GOT3 (cell line): ENCODE measurements around the gene POLR2I.
"Not testable (repeated sequence)": the region's sequence is repeated elsewhere in the genome, so short reads cannot be mapped to it uniquely, and the experiment has no call there.

ENCODE experiments used
- DNase-seq: peaks from one replicate; lab custom pipeline; 2025; ENCODE audit warnings: mixed read lengths; lab: John Stamatoyannopoulos, UW

POLR2I gene

DNA sequence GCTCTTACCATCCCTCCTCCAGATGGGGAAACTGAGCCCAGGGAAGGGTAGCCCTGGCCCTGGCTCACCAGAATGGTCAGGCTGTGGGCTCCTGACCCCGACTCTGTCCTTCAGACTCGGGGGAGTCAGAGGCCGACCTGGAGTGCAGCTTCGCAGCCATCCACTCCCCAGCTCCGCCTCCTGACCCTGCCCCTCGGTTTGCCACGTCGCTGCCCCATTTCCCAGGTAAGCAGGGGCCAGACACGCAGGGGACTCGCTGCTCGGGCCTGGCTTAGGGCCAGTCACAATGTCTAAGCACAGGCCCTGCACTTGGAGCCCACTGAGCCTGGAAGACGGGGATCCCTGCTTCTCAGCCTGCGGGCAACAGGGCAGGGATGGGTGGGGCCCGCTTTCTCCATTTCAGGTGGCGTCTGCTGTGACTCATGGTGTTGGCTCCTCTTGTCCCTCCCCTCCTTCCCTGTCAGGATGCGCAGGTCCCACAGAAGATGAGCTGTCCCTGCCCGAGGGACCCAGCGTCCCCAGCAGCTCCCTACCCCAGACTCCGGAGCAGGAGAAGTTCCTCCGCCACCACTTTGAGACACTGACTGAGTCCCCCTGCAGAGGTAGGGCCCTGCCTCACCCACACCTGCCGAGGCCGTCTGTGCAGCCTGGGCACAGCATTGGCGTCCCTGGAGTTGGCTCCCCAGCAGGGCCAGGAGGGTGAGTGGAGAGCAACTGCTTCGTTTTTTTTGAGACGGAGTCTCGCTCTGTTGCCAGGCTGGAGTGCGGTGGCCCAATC, 12.9 kb downstream of the POLR2I start:
- no peak for DNase-seq

GRCh38 chr19:36100476-36100875, 14.2 kb downstream of the POLR2I start:
- no peak for DNase-seq

GRCh38 chr19:36099166-36099785, 15.4 kb downstream of the POLR2I start:
- DNase-seq: no peak

GRCh38 chr19:36097036-36097435, 17.6 kb downstream of the POLR2I start:
- DNase-seq: no peak

GRCh38 chr19:36093687-36094086, 21.0 kb downstream of the POLR2I start:
- DNase-seq: no peak

- no peak for DNase-seq
Observed at GRCh38 chr19:36093146-36093662, 21.5 kb downstream of the POLR2I start.

GRCh38 chr19:36092566-36092965, 22.1 kb downstream of the POLR2I start:
- no peak for DNase-seq

DNA sequence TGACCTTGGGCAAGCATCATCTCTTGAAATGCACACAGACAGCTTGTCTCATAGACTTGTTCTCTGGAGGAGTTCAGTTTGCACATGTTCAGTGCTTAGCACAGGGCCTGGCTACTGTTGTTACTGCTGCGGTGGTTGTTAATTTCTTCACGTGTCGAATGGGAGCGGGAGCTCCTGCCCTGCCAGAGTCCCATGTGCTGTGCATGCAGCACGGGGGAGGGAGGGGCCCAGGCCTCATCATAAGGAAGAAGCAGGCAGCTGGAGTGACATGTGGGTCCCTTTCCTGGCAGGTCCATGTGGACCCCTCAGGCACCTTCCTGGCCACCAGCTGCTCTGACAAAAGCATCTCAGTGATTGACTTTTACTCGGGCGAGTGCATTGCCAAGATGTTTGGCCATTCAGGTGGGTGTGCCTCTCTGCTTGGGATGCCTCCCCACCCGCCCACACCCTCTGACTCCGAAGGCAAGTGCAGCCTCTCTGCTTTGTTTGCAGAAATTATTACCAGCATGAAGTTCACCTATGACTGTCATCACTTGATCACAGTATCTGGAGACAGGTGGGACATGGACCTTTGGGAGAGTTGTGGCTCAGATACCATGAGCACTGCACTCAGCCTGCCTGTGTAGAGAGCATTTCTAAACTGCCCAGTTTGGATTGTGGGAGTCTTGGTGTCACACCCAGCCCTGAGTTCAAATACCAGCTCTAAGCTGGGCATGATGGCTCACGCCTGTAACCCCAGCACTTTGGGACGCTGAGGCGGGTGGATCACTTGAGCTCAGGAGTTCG, 23.6 kb downstream of the POLR2I start:
- DNase-seq: no peak

GRCh38 chr19:36089847-36090246, 24.8 kb downstream of the POLR2I start:
- no peak for DNase-seq

- no peak for DNase-seq
Observed at GRCh38 chr19:36086326-36086725, 28.3 kb downstream of the POLR2I start.

- DNase-seq: no peak
Observed at GRCh38 chr19:36084231-36085009, 30.3 kb downstream of the POLR2I start.

GRCh38 chr19:36082916-36083315, 31.8 kb downstream of the POLR2I start:
- no peak for DNase-seq

GRCh38 chr19:36081894-36082293, 32.8 kb downstream of the POLR2I start:
- DNase-seq: no peak

DNA sequence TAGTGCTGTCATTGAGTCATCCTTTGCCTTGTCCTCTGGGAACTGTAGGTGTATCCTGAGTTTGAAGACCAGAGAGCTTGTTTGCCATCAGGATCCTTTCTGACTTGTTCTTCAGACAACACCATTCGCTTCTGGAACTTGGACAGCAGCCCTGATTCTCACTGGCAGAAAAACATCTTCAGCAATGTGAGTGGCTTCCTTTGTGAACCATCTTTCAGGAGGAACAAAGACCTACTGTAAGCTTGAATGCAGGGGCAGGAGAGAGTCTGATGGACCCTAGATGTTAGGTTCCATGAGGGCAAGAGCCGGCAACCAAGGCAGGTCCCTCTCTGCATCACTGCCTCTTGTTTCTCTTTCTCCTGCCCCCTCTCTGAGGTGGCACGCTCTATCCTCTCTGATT, 33.3 kb downstream of the POLR2I start:
- no peak for DNase-seq

GRCh38 chr19:36079389-36079945, 35.2 kb downstream of the POLR2I start:
- DNase-seq: no peak

DNA sequence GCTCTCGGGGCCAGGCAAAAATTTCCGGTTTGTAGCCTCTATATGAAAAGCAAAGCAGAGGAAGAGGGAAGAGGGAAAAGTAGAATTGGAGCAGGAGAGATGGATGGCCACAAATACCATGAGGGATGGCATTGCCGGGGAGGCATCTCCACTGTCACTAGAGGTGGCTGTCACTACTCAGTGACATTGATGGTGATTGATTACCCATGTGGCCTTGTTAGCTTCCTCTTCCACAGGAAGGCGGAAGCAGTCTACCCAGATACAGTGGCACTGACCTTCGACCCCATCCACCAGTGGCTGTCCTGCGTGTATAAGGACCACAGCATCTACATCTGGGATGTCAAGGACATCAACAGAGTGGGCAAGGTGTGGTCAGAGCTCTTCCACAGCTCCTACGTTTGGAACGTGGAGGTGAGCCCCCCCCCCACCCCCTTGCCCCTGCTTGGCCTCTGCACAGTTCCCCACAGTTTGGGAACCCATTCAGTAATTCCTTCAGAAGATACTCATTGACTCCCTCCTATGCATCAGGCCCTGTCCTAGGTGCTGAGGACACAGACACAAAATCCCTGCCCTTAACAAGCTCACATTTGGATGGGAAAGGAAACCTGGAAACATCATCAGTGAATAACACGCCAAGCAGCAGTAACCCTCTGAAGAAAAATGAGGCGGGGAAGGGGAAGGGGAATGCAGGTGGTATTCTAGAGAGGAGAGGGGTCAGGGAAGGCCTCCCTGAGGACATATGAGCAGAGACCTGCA, 41.4 kb downstream of the POLR2I start:
- no peak for DNase-seq

DNA sequence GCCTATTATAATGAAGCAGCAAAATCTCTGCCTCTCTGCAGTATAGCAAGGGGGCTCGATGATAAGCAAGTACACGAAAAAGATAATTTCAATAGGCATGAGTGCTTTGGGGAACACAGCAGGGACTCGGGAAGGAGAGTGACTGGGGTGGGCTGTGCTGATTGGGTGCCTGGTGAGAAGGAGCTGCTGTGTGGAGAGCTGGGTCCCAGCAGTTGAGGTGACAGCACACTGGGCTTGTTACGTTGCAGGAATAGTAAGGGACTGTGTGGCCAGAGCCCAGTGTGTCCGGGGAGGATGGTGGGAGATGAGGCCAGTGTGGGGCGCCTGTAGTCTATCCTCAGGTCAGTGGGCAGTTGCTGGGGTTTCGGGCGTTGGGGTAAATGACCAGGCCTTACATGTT, 42.6 kb downstream of the POLR2I start:
- DNase-seq: no peak

DNA sequence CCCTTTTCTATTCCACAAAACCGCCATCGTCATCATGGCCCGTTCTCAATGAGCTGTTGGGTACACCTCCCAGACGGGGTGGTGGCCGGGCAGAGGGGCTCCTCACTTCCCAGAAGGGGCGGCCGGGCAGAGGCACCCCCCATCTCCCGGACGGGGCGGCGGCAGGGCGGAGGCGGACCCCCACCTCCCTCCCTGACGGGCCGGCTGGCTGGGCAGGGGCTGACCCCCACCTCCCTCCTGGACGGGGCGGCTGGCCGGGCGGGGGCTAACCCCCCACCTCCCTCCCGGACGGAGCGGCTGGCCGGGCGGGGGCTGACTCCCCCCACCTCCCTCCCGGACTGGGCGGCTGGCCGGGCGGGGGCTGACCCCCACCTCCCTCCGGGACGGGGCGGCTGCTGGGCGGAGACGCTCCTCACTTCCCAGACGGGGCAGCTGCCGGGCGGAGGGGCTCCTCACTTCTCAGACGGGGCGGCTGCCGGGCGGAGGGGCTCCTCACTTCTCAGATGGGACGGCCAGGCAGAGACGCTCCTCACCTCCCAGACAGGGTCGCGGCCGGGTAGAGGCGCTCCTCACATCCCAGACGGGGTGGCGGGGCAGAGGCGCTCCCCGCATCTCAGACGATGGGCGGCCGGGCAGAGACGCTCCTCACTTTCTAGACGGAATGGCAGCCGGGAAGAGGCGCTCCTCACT, 45.7 kb downstream of the POLR2I start:
- DNase-seq: not testable (repeated sequence)

GRCh38 chr19:36067681-36068080, 47.0 kb downstream of the POLR2I start:
- DNase-seq: no peak

DNA sequence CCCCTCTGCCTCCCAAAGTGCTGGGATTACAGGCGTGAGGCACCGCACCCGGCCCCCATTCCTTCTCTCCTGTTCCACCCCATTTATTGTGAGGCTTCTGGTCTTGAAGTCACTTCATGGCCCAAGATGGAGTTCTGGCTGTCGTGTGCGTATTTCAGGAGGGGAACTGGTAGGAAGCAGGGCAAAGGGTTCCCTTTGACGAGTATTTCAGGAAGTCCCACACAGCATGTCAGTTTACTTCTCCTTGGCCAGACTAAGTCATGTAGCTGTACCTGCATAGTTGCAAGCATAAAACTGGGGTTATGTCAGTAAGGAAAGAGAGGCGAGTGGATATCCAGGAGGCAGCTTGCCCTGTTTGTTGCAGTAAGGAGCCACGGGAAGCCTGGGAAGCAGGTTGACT, 49.8 kb downstream of the POLR2I start:
- DNase-seq: no peak
